ENCODE data around the gene TMEM82.

TMEM82 gene

GRCh38 chr1:15755021-15755645 lies 12.8 kb downstream of the TMEM82 start:
- no peak for TF ChIP-seq CTCF (conservative IDR thresholded peaks at IDR 0.05)
- no peak overlapping the region for H3K27ac ChIP-seq

GRCh38 chr1:15755646-15756040 lies 13.3 kb downstream of the TMEM82 start:
- H3K27ac ChIP-seq, result no peak overlapping the region
- TF ChIP-seq CTCF (conservative IDR thresholded peaks at IDR 0.05), result no peak

GRCh38 chr1:15756143-15757015 lies 14.1 kb downstream of the TMEM82 start:
- peak overlapping the region; percentile 49 for H3K27ac ChIP-seq
- no peak for TF ChIP-seq CTCF (conservative IDR thresholded peaks at IDR 0.05)

- no peak for TF ChIP-seq CTCF (conservative IDR thresholded peaks at IDR 0.05)
- H3K27ac ChIP-seq, result no peak overlapping the region; the same call in 1 of the 2 replicates
These were observed 14.8 kb downstream of the TMEM82 start for GRCh38 chr1:15757016-15757543.

- no peak for TF ChIP-seq CTCF (conservative IDR thresholded peaks at IDR 0.05)
- no peak overlapping the region; the same call in 1 of the 2 replicates for H3K27ac ChIP-seq
These were observed 15.5 kb downstream of the TMEM82 start for GRCh38 chr1:15757575-15758342.

- H3K27ac ChIP-seq, result peak within 1 kb of the TSS; percentile 71; the same call in 1 of the 2 replicates
- TF ChIP-seq CTCF (conservative IDR thresholded peaks at IDR 0.05), result no peak
These were observed 16.1 kb downstream of the TMEM82 start, which contains the start of gene FBLIM1 for GRCh38 chr1:15758343-15758931. Gene FBLIM1, plus strand, starts transcription at chr1:15758795. Its CDS starts 6,189 bp downstream, at chr1:15764984.

Data from VCaP (cell line).